ENCODE results near the gene HGD.
"Not testable (repeated sequence)": the region's sequence is repeated elsewhere in the genome, so short reads cannot be mapped to it uniquely, and the experiment has no call there.

HGD gene

GRCh38 chr3:120638820-120639219 is 43.2 kb downstream of the HGD start:
- H3K9me3 ChIP-seq (ENCODE audit: control insufficient read depth, insufficient read depth, low read length); H3K9ac ChIP-seq (ENCODE audit: low read depth, low read length); H3K4me1 ChIP-seq (ENCODE audit: insufficient read depth, low read length); H3K36me3 ChIP-seq (ENCODE audit: insufficient read depth, low read length): not testable (repeated sequence)

GRCh38 chr3:120637851-120638559 is 44.0 kb downstream of the HGD start:
- no peaks in the 10 kb centered on the region for H3K4me1 ChIP-seq (ENCODE audit: insufficient read depth, low read length)
- H3K9me3 ChIP-seq (ENCODE audit: control insufficient read depth, insufficient read depth, low read length), result 0 out of 2 replicates have a peak, but pooled peaks cover 3% of the 10 kb centered on the region
- H3K36me3 ChIP-seq (ENCODE audit: insufficient read depth, low read length), result no peaks in the 10 kb centered on the region
- no peak overlapping the region for H3K9ac ChIP-seq (ENCODE audit: low read depth, low read length)

GRCh38 chr3:120636795-120637401 is 45.1 kb downstream of the HGD start:
- Histone ChIP-seq H3K9me3 (ENCODE audit: control insufficient read depth, insufficient read depth, low read length) (0 out of 2 replicates have a peak, but pooled peaks cover 3% of the 10 kb centered on the region), H3K4me1 (ENCODE audit: insufficient read depth, low read length) (no peaks in the 10 kb centered on the region), H3K36me3 (ENCODE audit: insufficient read depth, low read length) (no peaks in the 10 kb centered on the region), H3K9ac (ENCODE audit: low read depth, low read length) (no peak overlapping the region)

GRCh38 chr3:120634539-120634938 is 47.5 kb downstream of the HGD start:
- Histone ChIP-seq H3K9ac (ENCODE audit: low read depth, low read length) (no peak overlapping the region), H3K36me3 (ENCODE audit: insufficient read depth, low read length) (no peaks in the 10 kb centered on the region), H3K9me3 (ENCODE audit: control insufficient read depth, insufficient read depth, low read length) (0 out of 2 replicates have a peak, but pooled peaks cover 3% of the 10 kb centered on the region), H3K4me1 (ENCODE audit: insufficient read depth, low read length) (no peaks in the 10 kb centered on the region)

GRCh38 chr3:120625159-120625586 is 56.9 kb downstream of the HGD start:
- peaks cover 11% of the 10 kb centered on the region for H3K9me3 ChIP-seq (ENCODE audit: control insufficient read depth, insufficient read depth, low read length)
- no peaks in the 10 kb centered on the region for H3K4me1 ChIP-seq (ENCODE audit: insufficient read depth, low read length)
- H3K36me3 ChIP-seq (ENCODE audit: insufficient read depth, low read length), result no peaks in the 10 kb centered on the region
- H3K9ac ChIP-seq (ENCODE audit: low read depth, low read length), result no peak overlapping the region

GRCh38 chr3:120623727-120624093 is 58.3 kb downstream of the HGD start:
- Histone ChIP-seq H3K4me1 (ENCODE audit: insufficient read depth, low read length) (no peaks in the 10 kb centered on the region), H3K36me3 (ENCODE audit: insufficient read depth, low read length) (no peaks in the 10 kb centered on the region), H3K9ac (ENCODE audit: low read depth, low read length) (no peak overlapping the region), H3K9me3 (ENCODE audit: control insufficient read depth, insufficient read depth, low read length) (peaks cover 11% of the 10 kb centered on the region)

- Histone ChIP-seq H3K9me3 (ENCODE audit: control insufficient read depth, insufficient read depth, low read length) (peaks cover 11% of the 10 kb centered on the region), H3K4me1 (ENCODE audit: insufficient read depth, low read length) (no peaks in the 10 kb centered on the region)
Measured at GRCh38 chr3:120622870-120623726, 58.9 kb downstream of the HGD start.

GRCh38 chr3:120622457-120622856 is 59.6 kb downstream of the HGD start:
- Histone ChIP-seq H3K4me1 (ENCODE audit: insufficient read depth, low read length) (no peaks in the 10 kb centered on the region), H3K36me3 (ENCODE audit: insufficient read depth, low read length) (no peaks in the 10 kb centered on the region), H3K9ac (ENCODE audit: low read depth, low read length) (0 out of 2 replicates have a peak overlapping the region, but pooled peaks have one; percentile 17), H3K9me3 (ENCODE audit: control insufficient read depth, insufficient read depth, low read length) (peaks cover 11% of the 10 kb centered on the region)

More at GRCh38 chr3:120622870-120623726, 58.9 kb downstream of the HGD start:
- no peaks in the 10 kb centered on the region for H3K36me3 ChIP-seq (ENCODE audit: insufficient read depth, low read length)
- 0 out of 2 replicates have a peak overlapping the region, but pooled peaks have one; percentile 17 for H3K9ac ChIP-seq (ENCODE audit: low read depth, low read length)

GRCh38 chr3:120616745-120617144 is 65.3 kb downstream of the HGD start:
- H3K36me3 ChIP-seq (ENCODE audit: insufficient read depth, low read length); H3K4me1 ChIP-seq (ENCODE audit: insufficient read depth, low read length); H3K9me3 ChIP-seq (ENCODE audit: control insufficient read depth, insufficient read depth, low read length); H3K9ac ChIP-seq (ENCODE audit: low read depth, low read length): not testable (repeated sequence)

- H3K4me1 ChIP-seq (ENCODE audit: insufficient read depth, low read length), result 0 out of 2 replicates have a peak, but pooled peaks cover 6% of the 10 kb centered on the region
- H3K9ac ChIP-seq (ENCODE audit: low read depth, low read length), result peak overlapping the region; percentile 22; the same call in 1 of the 2 replicates
- no peaks in the 10 kb centered on the region for H3K36me3 ChIP-seq (ENCODE audit: insufficient read depth, low read length)
- H3K9me3 ChIP-seq (ENCODE audit: control insufficient read depth, insufficient read depth, low read length), result no peaks in the 10 kb centered on the region
Measured at GRCh38 chr3:120615847-120616609, 66.0 kb downstream of the HGD start.

GRCh38 chr3:120614765-120615164 is 67.3 kb downstream of the HGD start:
- H3K4me1 ChIP-seq (ENCODE audit: insufficient read depth, low read length), result 0 out of 2 replicates have a peak, but pooled peaks cover 6% of the 10 kb centered on the region
- H3K9me3 ChIP-seq (ENCODE audit: control insufficient read depth, insufficient read depth, low read length), result no peaks in the 10 kb centered on the region
- H3K9ac ChIP-seq (ENCODE audit: low read depth, low read length), result no peak overlapping the region
- H3K36me3 ChIP-seq (ENCODE audit: insufficient read depth, low read length), result no peaks in the 10 kb centered on the region

GRCh38 chr3:120608506-120608905 is 73.5 kb downstream of the HGD start:
- Histone ChIP-seq H3K9me3 (ENCODE audit: control insufficient read depth, insufficient read depth, low read length) (no peaks in the 10 kb centered on the region), H3K36me3 (ENCODE audit: insufficient read depth, low read length) (no peaks in the 10 kb centered on the region), H3K9ac (ENCODE audit: low read depth, low read length) (no peak overlapping the region), H3K4me1 (ENCODE audit: insufficient read depth, low read length) (no peaks in the 10 kb centered on the region)

GRCh38 chr3:120604784-120605183 is 77.3 kb downstream of the HGD start:
- H3K4me1 ChIP-seq (ENCODE audit: insufficient read depth, low read length), result no peaks in the 10 kb centered on the region
- H3K9me3 ChIP-seq (ENCODE audit: control insufficient read depth, insufficient read depth, low read length), result no peaks in the 10 kb centered on the region
- H3K9ac ChIP-seq (ENCODE audit: low read depth, low read length), result no peak overlapping the region
- H3K36me3 ChIP-seq (ENCODE audit: insufficient read depth, low read length), result peaks cover 1% of the 10 kb centered on the region

GRCh38 chr3:120604382-120604781 is 77.7 kb downstream of the HGD start:
- no peaks in the 10 kb centered on the region for H3K4me1 ChIP-seq (ENCODE audit: insufficient read depth, low read length)
- no peak overlapping the region for H3K9ac ChIP-seq (ENCODE audit: low read depth, low read length)
- peaks cover 5% of the 10 kb centered on the region for H3K36me3 ChIP-seq (ENCODE audit: insufficient read depth, low read length)
- H3K9me3 ChIP-seq (ENCODE audit: control insufficient read depth, insufficient read depth, low read length), result no peaks in the 10 kb centered on the region
